Neural progenitor cell (in vitro differentiated cells): ENCODE results near the gene PPP1CB. TPM values are rescaled to one million over a fixed set of nuclear protein-coding genes. Genes with fewer than 3 reads are reported as not detected.

Experiments used
- DNase-seq: peaks from one replicate; pipeline ENCODE4 v3.0.0-alpha.2; 2016; ENCODE audit warnings: low spot score
- H2AFZ ChIP-seq: fragments of 200-600 bp; sonication (generic); replicated peaks from 2 replicates; pipeline ENCODE4 v1.6.1; 2016; ENCODE audit warnings: antibody characterized with exemption
- H3F3A ChIP-seq: fragments of 200-600 bp; sonication (generic); 2 replicates; pipeline ENCODE4 v1.6.1; 2016; ENCODE audit warnings: antibody characterized with exemption, low read depth
- H3K27ac ChIP-seq: fragments of 200-600 bp; sonication (generic); 2 replicates; pipeline ENCODE4 v1.5.1; 2016; ENCODE audit warnings: mild to moderate bottlenecking
- H3K27me3 ChIP-seq: fragments of 200-600 bp; sonication (generic); 2 replicates; pipeline ENCODE4 v1.6.1; 2016; ENCODE audit warnings: mild to moderate bottlenecking, moderate library complexity
- H3K36me3 ChIP-seq: fragments of 200-600 bp; sonication (generic); 2 replicates; pipeline ENCODE4 v1.5.1; 2016
- H3K4me1 ChIP-seq: fragments of 200-600 bp; sonication (generic); 2 replicates; pipeline ENCODE4 v1.6.1; 2016; ENCODE audit warnings: mixed run types
- H3K4me2 ChIP-seq: fragments of 200-600 bp; sonication (generic); 2 replicates; pipeline ENCODE4 v1.6.1; 2016
- H3K4me3 ChIP-seq: fragments of 200-600 bp; sonication (generic); 2 replicates; pipeline ENCODE4 v1.5.1; 2016
- H3K79me2 ChIP-seq: fragments of 200-600 bp; sonication (generic); 2 replicates; pipeline ENCODE4 v1.6.1; 2016; ENCODE audit warnings: low read depth
- H3K9ac ChIP-seq: fragments of 200-600 bp; sonication (generic); 2 replicates; pipeline ENCODE4 v1.6.1; 2016
- H3K9me3 ChIP-seq: fragments of 200-600 bp; sonication (generic); 2 replicates; pipeline ENCODE4 v1.5.1; 2016; ENCODE audit warnings: low read depth
- H4K20me1 ChIP-seq: fragments of 200-600 bp; sonication (generic); 2 replicates; pipeline ENCODE4 v1.6.1; 2016; ENCODE audit warnings: low read depth
- H3K27ac Mint-ChIP-seq: 3 replicates; pipeline ENCODE4 v1.8.0; 2021; ENCODE audit warnings: mixed read lengths
- H3K27me3 Mint-ChIP-seq: 2 replicates; pipeline ENCODE4 v1.8.0; 2022; ENCODE audit warnings: low read depth, mild to moderate bottlenecking, inconsistent platforms, moderate library complexity, mixed read lengths; ENCODE audit not compliant: insufficient read depth
- H3K36me3 Mint-ChIP-seq: 3 replicates; pipeline ENCODE4 v1.8.0; 2021; ENCODE audit warnings: mixed read lengths
- H3K4me1 Mint-ChIP-seq: 3 replicates; pipeline ENCODE4 v1.8.0; 2021; ENCODE audit warnings: mixed read lengths
- H3K4me3 Mint-ChIP-seq: 3 replicates; pipeline ENCODE4 v1.8.0; 2021; ENCODE audit warnings: mild to moderate bottlenecking, moderate library complexity, mixed read lengths
- H3K9me3 Mint-ChIP-seq: 3 replicates; pipeline ENCODE4 v1.8.0; 2020; ENCODE audit warnings: mixed read lengths
- CTCF ChIP-seq: fragments of 200-600 bp; sonication (generic); IDR thresholded peaks from 2 replicates; pipeline ENCODE4 v1.5.1; 2017; ENCODE audit warnings: antibody characterized with exemption, mild to moderate bottlenecking
- EZH2 ChIP-seq: fragments of 200-600 bp; sonication (generic); IDR thresholded peaks from 2 replicates; pipeline ENCODE4 v1.6.1; 2017; ENCODE audit warnings: antibody characterized with exemption, mild to moderate bottlenecking, moderate library complexity
- EZH2phosphoT487 ChIP-seq: fragments of 200-600 bp; sonication (generic); IDR thresholded peaks from 2 replicates; pipeline ENCODE4 v1.6.1; 2017; ENCODE audit warnings: antibody characterized with exemption
- total RNA-seq: library from RNA; depleted of rRNA; stranded (reverse); fragments of >200 nt; gene quantifications from 2 replicates; pipeline ENCODE4 v1.2.3, GENCODE V29; 2015; ENCODE audit warnings: low replicate concordance

The PPP1CB gene
- total RNA-seq, 1 donor from 2014 or later = 244 TPM

GRCh38 chr2:28776471-28776870 is 24.8 kb downstream of the PPP1CB start:
- no peaks in the 10 kb centered on the region for H3K27me3 Mint-ChIP-seq
- peaks cover 83% of the 10 kb centered on the region for H4K20me1 ChIP-seq
- H3K27ac Mint-ChIP-seq = no peak overlapping the region
- no peak overlapping the region for H3K4me2 ChIP-seq
- H3K36me3 Mint-ChIP-seq = peaks cover 35% of the 10 kb centered on the region
- H2AFZ ChIP-seq = no peak overlapping the region
- H3K79me2 ChIP-seq = peaks cover 85% of the 10 kb centered on the region
- no peak overlapping the region for H3K9ac ChIP-seq
- H3K4me3 ChIP-seq = no peak overlapping the region
- no peak for DNase-seq
- peaks cover 8% of the 10 kb centered on the region for H3K36me3 ChIP-seq
- H3K27ac ChIP-seq = no peak overlapping the region
- no peaks in the 10 kb centered on the region for H3K9me3 ChIP-seq
- H3K4me3 Mint-ChIP-seq = no peak overlapping the region
- H3K9me3 Mint-ChIP-seq = no peaks in the 10 kb centered on the region
- H3F3A ChIP-seq = peaks cover 3% of the 10 kb centered on the region
- H3K4me1 ChIP-seq = no peaks in the 10 kb centered on the region
- no peak for TF ChIP-seq EZH2phosphoT487
- TF ChIP-seq CTCF = no peak
- TF ChIP-seq EZH2 = no peak
- no peaks in the 10 kb centered on the region for H3K27me3 ChIP-seq
- H3K4me1 Mint-ChIP-seq = no peaks in the 10 kb centered on the region

GRCh38 chr2:28778392-28778791 is 26.8 kb downstream of the PPP1CB start:
- Histone ChIP-seq H3K79me2 (peaks cover 69% of the 10 kb centered on the region), H3K9ac (no peak overlapping the region), H4K20me1 (peaks cover 68% of the 10 kb centered on the region), H3K27me3 (no peaks in the 10 kb centered on the region), H2AFZ (no peak overlapping the region), H3F3A (peaks cover 6% of the 10 kb centered on the region), H3K4me1 (no peaks in the 10 kb centered on the region), H3K27ac (no peak overlapping the region), H3K9me3 (no peaks in the 10 kb centered on the region), H3K36me3 (peaks cover 26% of the 10 kb centered on the region), H3K4me3 (no peak overlapping the region), H3K4me2 (no peak overlapping the region)
- H3K36me3 Mint-ChIP-seq = peaks cover 39% of the 10 kb centered on the region
- no peak overlapping the region for H3K4me3 Mint-ChIP-seq
- H3K27ac Mint-ChIP-seq = no peak overlapping the region
- no peaks in the 10 kb centered on the region for H3K9me3 Mint-ChIP-seq
- no peaks in the 10 kb centered on the region for H3K27me3 Mint-ChIP-seq
- no peak for TF ChIP-seq CTCF
- TF ChIP-seq EZH2phosphoT487 = no peak
- TF ChIP-seq EZH2 = no peak
- no peaks in the 10 kb centered on the region for H3K4me1 Mint-ChIP-seq
- DNase-seq = no peak

GRCh38 chr2:28779001-28779400 is 27.4 kb downstream of the PPP1CB start:
- H3K9me3 ChIP-seq = no peaks in the 10 kb centered on the region
- H3K27ac ChIP-seq = no peak overlapping the region
- no peaks in the 10 kb centered on the region for H3K9me3 Mint-ChIP-seq
- no peaks in the 10 kb centered on the region for H3K27me3 ChIP-seq
- H3K4me1 ChIP-seq = no peaks in the 10 kb centered on the region
- H3K27ac Mint-ChIP-seq = no peak overlapping the region
- H3K27me3 Mint-ChIP-seq = peaks cover 2% of the 10 kb centered on the region
- peaks cover 62% of the 10 kb centered on the region for H4K20me1 ChIP-seq
- H3K36me3 ChIP-seq = peaks cover 30% of the 10 kb centered on the region
- no peak for DNase-seq
- no peak overlapping the region for H3K4me3 Mint-ChIP-seq
- no peaks in the 10 kb centered on the region for H3K4me1 Mint-ChIP-seq
- no peak overlapping the region for H3K4me3 ChIP-seq
- peaks cover 6% of the 10 kb centered on the region for H3F3A ChIP-seq
- peaks cover 63% of the 10 kb centered on the region for H3K79me2 ChIP-seq
- H3K36me3 Mint-ChIP-seq = peaks cover 39% of the 10 kb centered on the region
- TF ChIP-seq CTCF (no peak), EZH2 (no peak), EZH2phosphoT487 (no peak)
- no peak overlapping the region for H2AFZ ChIP-seq
- no peak overlapping the region for H3K9ac ChIP-seq
- H3K4me2 ChIP-seq = no peak overlapping the region
